GM10248 (cell line): Measurements from ENCODE around the gene SLC44A1.

Experiments
- CTCF ChIA-PET: fragments of 300-600 bp; sonication (Branson Sonifier 250); formaldehyde crosslinking; extraction: SDS; loops from one replicate; lab custom pipeline; 2021; ENCODE audit warnings: antibody characterized with exemption; lab: Yijun Ruan, JAX
- POLR2A ChIA-PET: fragments of 350-650 bp; sonication (Branson Sonifier 250); formaldehyde crosslinking; extraction: SDS; loops from one replicate; lab custom pipeline; 2020; ENCODE audit warnings: antibody characterized with exemption; lab: Yijun Ruan, JAX
- DNase-seq: peaks from one replicate; pipeline ENCODE4 v3.0.0; 2012; ENCODE audit errors: extremely low spot score
- TF ChIP-seq, protein P1 (sequence below): IDR thresholded peaks from 2 replicates; pipeline ENCODE4 v1.5.1; 2012; ENCODE audit warnings: mild to moderate bottlenecking, low read depth; ENCODE audit errors: extremely low read depth, missing control alignments, control extremely low read depth

SLC44A1 gene

DNA sequence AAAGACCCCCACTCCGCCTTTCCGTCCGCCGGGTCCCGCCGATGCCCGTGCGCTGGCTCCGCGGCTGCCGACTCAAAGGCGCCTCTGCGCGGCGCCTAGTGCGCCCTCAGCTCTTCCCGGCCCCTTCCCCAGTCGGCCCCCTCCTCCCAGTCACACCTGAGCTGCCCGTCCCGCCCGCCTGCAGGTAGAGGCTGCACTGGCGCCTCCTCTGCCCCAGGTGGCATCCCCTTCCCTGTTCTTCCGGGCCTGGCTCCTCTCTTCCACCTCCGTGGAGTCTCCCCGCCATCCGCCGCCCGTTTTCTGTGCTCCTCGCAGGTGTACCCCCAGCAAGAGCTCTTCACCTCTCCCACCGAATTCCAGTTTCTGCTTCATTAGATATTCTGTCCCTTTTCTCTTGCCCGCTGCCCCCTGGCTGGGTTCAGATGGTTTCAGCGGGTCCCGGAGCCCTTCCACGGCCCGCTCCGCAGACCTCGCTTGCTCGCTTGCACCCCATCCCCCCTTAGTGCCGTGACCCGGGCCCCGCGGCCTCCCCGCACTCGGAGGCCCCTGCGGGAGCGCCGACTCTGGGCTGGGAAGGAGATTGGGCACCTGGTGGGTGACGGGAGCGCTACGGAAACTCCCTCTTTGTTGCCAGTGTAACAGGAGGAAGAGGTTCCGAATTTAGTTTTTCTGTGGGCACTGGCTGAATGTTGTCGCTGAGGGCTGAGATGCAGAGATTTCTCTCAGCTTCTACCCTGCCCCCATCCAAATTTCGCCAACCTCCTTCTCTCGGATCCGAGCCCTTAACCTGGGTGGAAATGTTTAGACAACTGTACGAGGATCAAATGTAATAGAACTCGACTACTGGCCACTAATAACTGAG lies 809 bp downstream of the SLC44A1 start:
- peak; percentile 38 for DNase-seq
- ChIA-PET CTCF (interaction anchor here (0.8 to 2.0 kb wide), 5 partner anchors 9 to 170 kb away, joined by 3 to 11 read pairs (median 3); no protein-coding TSS in a partner anchor), POLR2A (interaction anchor here (1.8 kb wide), 1 partner anchor 9 kb away, joined by 4 read pairs; no protein-coding TSS in a partner anchor)
- TF ChIP-seq, protein P1, sequence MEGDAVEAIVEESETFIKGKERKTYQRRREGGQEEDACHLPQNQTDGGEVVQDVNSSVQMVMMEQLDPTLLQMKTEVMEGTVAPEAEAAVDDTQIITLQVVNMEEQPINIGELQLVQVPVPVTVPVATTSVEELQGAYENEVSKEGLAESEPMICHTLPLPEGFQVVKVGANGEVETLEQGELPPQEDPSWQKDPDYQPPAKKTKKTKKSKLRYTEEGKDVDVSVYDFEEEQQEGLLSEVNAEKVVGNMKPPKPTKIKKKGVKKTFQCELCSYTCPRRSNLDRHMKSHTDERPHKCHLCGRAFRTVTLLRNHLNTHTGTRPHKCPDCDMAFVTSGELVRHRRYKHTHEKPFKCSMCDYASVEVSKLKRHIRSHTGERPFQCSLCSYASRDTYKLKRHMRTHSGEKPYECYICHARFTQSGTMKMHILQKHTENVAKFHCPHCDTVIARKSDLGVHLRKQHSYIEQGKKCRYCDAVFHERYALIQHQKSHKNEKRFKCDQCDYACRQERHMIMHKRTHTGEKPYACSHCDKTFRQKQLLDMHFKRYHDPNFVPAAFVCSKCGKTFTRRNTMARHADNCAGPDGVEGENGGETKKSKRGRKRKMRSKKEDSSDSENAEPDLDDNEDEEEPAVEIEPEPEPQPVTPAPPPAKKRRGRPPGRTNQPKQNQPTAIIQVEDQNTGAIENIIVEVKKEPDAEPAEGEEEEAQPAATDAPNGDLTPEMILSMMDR, result peak; percentile 15

DNA sequence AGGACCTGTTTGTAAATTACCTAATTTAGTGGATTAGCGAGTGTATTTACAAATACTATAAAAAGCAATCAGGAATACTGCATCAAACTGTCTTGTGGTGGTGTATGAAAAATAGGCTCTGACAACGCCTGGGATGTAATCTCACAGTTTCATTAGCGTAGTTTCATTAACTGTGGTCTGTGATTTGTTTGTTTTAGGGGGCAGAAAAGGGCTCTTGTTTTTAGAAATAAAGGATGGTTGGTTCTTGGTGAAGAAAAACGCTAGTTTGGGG lies 1.4 kb downstream of the SLC44A1 start:
- POLR2A ChIA-PET, result no interaction called here
- TF ChIP-seq, protein P1, result no peak
- no peak for DNase-seq
- CTCF ChIA-PET, result interaction anchor here (1.6 kb wide), 1 partner anchor 16 kb away, joined by 4 read pairs; no protein-coding TSS in a partner anchor

DNA sequence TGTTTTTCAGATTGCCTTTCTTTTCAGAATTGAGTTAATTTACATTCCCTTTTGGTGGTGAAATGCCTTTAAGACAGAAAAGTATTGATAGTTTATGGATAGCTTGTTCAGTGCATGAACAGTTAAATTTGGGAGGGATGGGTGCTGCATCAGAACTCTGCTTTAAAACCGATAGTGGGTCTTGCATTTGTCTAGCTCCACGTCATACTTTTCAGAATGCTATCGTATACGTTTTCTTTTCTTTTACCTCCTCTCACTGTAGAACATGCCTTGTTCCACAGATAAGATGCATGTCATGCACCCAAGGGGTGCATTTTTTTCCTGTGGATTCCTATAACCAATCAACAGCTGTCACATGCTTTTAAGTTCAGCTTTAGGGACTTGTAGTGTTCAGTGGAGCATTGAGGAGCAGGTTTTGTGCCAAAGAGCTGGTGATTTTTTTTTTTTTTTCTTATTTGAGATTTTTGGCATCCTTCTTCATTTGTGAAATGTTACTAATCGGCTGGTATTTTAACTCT lies 2.3 kb downstream of the SLC44A1 start:
- DNase-seq, result no peak
- CTCF ChIA-PET, result interaction anchor here (1.2 to 2.3 kb wide), 4 partner anchors 10 to 118 kb away, joined by 3 to 9 read pairs (median 5); no protein-coding TSS in a partner anchor
- POLR2A ChIA-PET, result no interaction called here
- TF ChIP-seq, protein P1, result no peak

DNA sequence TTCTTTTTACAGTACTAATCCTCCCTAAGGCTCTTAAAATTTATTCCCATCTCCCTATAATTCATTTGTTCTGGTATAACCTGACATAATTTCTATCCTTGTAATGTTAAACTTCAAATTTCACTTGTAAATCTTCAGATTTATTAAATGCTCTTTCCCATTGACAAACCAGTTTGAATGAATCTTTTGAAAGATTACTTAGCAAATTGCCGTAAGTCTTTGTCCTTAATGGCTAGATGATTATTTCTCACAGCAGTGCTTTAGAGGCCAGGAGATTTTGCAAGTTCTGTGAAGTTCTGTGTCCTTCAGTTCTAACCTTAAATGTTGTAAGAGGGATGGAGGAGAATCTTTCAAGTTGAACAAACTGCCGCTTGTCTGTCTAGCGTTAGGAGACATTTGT lies 4.2 kb downstream of the SLC44A1 start:
- TF ChIP-seq, protein P1, result no peak
- ChIA-PET POLR2A (no interaction called here), CTCF (no interaction called here)
- DNase-seq, result no peak

DNA sequence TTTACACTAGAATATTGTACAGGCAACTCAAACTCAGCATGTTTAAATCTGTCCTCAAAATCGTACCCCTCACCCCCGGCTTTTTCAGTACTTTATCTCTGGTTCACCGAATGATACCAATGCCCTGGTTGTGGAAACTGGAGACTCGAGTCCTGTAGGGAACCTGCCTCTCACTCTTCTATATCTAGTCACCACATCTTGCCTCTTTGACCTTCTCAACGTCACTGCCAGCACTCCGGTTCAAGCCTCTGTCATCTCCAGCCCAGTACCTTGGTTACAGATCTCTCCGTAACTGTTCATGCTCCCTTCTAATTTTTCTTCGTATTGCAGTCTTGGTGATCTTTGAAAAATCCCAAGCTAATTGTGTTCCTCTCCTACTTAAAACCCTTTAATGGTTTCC lies 6.7 kb downstream of the SLC44A1 start:
- CTCF ChIA-PET, result no interaction called here
- POLR2A ChIA-PET, result no interaction called here
- no peak for DNase-seq
- TF ChIP-seq, protein P1, result no peak

DNA sequence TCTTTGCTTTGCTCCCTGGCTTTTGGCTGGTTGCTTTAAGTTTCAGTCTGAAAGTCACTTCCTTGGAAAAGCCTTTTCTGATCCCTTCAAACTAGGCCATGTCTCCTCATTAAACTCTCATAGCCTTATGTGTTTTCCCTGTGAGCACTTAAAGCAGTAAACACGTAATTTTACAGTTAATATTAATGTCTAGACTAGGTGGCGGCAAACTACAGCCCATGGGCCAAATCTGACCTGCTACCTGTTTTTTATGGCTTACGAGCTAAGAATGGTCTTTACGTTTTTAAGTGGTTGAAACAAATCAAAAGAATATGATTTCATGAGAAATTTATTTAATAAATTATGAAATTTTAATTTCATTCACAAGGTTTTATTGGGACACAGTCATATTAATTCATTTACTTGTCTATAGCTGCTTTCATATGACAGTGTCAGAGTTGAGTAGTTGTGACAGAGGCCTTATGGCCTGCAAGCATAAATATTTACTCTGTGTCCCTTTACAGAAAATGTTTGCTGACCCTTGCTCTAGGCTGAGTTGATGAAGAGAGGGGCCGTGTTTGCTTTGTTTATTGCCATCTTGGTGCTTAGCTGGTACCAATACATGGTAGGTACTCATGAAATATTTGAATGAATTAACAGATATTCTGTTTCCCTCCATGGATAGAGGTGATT lies 7.4 kb downstream of the SLC44A1 start:
- CTCF ChIA-PET, result interaction anchor here (0.7 to 1.3 kb wide), 3 partner anchors 12 to 40 kb away, joined by 3 to 5 read pairs (median 3); no protein-coding TSS in a partner anchor
- POLR2A ChIA-PET, result no interaction called here
- DNase-seq, result no peak

More for the DNA sequence above, 7.4 kb downstream of the SLC44A1 start:
- TF ChIP-seq, protein P1, result no peak
